GM18868 (cell line): Measurements from ENCODE around the gene PTPRU.
"Not testable (repeated sequence)": the region's sequence is repeated elsewhere in the genome, so short reads cannot be mapped to it uniquely, and the experiment has no call there.

Experiments used
- ATAC-seq: cut with Tn5 transposase; IDR thresholded peaks from one replicate; pipeline ENCODE4 v1.9.1; 2021; ENCODE audit warnings: mild to moderate bottlenecking, moderate library complexity; ENCODE audit not compliant: unreplicated experiment

PTPRU gene

DNA sequence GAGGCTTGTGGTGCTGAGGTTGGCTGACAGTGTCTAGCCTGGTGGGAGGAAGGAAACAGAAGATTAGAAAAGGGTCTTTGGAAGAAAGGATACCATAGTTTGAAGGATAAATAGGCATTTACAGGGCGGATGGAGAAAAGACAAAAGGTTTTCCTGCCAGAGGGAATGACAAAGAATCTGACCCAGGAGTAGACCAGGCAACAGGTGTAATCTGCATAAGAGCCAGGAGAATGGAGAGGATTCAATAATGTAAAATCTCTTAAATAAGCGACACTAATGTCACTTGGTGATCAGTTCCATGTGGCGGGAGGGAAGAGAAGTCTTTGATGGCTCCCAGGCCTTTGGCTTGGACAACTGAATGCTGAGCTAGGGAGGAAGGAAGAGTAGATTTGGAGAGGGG, 15.0 kb upstream of the PTPRU start:
- no peak for ATAC-seq

GRCh38 chr1:29222260-29222659, 14.1 kb upstream of the PTPRU start:
- not testable (repeated sequence) for ATAC-seq

DNA sequence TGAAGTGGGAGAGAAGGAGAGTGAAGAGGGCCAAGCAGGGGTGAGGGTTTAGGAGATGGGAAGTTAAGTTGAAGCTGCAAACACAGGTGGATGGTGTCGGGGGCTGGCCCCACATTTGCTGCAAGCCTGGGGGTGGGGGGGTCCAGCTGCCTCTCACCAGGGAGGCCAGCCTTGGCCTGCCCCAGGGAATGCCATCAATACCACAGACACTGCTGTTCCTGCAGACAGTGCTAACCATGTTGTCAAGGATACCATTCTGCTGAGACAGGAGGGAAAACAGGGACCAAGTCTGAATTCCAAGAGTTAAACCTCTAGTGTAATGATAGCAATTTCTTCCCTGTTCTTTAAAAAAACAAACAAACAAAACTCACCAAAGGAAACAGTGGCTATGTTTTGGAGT, 13.6 kb upstream of the PTPRU start:
- no peak for ATAC-seq

- ATAC-seq = no peak
These were observed 12.8 kb upstream of the PTPRU start for GRCh38 chr1:29223521-29223920.

DNA sequence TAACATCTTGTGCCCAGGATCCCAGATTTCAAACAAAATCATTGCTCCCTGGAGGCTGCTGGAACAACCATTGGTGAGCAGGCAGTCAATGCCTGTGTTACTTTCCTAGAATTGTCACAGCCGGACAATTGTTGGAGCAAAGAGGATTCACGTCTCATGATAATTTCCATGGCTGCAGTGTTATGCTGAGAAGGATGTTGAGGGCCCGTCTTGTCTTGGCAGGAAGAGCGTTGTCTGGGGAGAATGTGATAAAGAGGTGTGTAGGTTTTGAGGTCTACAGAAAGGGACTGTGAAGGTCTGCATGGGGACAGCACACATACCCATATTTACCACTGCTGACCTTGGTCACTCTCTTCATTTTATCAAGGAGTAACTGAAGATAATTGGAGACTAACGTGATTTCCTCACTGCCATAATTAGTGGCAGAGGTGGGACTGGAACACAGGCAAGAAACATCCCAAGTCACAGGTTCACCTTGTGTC, 11.9 kb upstream of the PTPRU start:
- ATAC-seq = no peak

DNA sequence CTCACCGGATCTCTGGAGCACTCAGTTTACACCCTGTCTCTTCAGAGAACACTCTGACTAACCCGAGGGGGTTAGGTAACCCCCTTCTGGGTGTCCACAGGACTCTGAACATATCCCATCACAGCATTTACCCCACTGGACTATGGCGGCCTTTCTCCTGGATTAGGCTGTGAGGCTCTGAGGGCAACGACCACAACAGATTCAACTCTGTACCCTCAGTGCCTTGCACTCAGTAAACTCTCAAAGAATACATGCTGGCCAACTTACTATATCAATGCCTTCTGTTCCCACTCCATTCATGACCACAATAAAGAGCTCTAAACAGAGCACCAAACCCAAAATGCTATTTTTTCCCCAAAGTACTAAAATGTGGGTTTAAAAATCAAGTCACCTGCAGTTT, 11.0 kb upstream of the PTPRU start:
- no peak for ATAC-seq

DNA sequence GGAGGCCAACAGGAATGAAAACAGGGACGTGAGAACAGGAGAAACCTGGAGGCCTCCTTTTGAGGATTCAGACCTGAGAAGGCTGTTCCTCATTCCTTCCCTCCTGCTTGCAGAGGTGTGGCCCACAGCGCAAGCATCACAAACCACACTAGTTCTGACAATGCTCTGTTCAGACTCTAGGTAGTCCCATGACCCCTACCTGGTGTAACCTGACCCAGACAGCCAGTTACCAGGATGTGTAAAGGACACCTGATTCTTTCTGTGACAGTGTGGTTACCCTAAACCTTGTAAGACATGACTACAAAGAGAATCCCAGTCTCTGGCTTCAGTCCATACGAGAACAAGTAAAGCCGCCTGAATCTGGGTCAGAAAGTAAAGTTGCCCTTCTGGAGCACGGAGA, 8.8 kb upstream of the PTPRU start:
- no peak for ATAC-seq

DNA sequence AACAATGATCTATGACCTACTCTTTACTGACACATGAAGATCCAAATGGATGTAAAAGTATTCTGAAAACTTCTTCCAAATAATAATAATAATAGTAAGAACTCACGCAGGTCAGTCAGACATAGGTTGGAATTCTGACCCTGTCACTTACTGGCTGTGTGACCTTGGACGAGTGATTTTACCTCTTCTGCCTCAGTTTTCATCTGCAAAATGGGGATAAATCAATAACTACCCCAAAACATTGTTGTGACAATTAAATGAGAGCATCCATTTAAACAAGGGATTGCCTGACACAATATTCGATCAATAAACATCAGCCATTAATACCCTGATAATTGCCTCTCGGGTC, 6.1 kb upstream of the PTPRU start:
- no peak for ATAC-seq

DNA sequence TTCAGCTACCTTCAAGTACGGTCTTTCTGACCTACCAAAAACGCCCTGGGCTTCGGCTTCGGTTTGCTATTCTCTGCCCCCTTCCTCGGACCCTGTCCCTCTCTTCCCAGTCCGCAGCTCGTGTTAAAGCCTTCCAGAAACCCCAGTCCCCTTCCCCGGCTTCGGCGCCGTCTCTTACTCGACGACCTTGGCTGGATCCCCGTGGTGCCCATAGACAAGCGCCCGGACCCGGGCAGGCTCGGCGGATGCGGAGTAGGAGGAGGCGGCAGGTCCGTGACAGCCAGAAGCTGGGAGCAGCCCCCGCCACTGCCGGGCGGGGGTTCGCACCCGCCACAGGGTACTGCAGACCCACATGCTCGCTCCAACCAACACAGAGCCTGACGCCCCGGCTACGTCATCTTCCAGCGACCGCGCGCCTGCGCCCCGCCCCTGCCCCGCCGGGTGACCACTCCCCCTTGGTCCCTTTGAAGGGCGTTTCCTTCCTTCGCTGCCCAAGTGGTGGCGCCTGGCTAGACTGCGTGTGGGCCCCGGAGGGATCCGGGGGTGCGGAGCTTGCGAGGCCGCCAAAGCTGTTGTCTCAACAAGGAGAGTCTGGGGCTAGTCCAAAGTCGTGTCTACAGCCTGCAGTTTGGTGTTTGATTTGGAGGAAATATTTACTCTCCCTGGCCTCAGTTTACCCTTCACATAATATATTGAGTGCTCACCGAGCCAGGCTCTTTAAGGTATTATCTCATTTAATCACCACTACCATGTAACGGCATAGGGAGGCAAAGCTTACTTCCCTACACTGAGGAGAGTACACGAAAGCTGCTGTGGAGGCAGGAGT, 5.6 kb upstream of the PTPRU start, which contains the start of gene MECR:
TSS of gene MECR (minus strand) at position 382 of the 826 bp plus-strand sequence. CDS start at position 354, 28 bp downstream.
- peak; percentile 93 for ATAC-seq

DNA sequence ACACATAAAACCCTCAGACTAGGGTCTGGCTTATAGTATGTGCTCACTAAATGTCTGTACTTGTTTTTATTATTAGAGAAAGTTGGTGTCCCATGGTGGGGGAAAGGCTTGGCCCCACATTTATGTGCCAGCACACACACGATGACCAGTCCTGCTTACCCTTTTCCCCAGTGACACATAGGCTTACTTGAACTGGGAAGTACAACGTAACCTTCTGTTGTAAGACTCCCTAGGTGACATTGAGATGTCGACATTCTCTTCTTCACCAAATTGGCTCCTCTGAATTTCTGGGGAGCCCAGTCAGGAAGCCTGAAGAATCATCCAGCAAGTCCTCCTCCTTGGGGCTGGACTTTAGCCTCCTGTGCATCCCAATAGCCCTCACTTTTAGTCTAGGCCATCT, 3.9 kb upstream of the PTPRU start:
- no peak for ATAC-seq

DNA sequence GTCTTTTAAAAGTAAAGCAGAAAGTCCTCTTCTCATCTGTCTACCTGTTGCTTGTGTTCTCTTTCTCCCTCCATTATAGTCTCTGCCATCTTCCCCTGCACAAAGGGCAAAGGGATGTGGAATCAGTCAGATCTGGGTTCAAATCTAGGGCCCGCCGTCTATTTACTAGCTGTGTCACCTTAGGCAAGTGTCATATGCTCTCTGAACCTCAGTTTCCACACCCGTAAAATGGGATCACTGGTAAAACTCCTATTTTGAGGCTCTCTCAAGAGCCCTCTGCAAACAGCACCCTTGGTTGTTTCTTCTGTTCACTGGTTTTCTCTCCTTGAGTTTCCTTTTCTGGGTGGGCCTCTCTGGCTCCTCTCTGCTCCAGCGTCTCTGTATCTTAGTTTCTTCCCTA, 2.6 kb upstream of the PTPRU start:
- ATAC-seq = no peak

DNA sequence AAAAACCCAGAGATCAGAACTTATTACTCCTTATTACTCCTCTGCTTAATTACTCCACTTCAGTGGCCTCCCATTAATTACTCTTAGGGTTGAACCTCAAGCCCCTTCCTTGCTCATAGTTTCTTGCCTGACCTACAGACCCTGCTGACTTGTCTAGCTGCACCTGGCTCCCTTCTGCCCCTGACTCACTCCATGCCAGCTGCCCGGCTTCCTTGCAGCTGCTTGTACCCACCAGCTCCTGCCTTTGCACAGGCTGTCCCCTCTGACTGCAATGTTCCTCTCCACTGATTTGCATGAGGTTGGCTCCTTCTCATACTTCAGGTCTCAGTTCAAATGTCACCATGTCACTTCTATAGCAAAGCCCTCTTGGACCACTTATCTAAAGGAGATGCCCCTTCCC, 1.9 kb upstream of the PTPRU start:
- ATAC-seq = no peak

GRCh38 chr1:29234881-29235280, 1.4 kb upstream of the PTPRU start:
- ATAC-seq = not testable (repeated sequence)

- no peak for ATAC-seq
These were observed 398 bp downstream of the PTPRU start for GRCh38 chr1:29236712-29237128.

GRCh38 chr1:29237129-29237821, 953 bp downstream of the PTPRU start:
- no peak for ATAC-seq

DNA sequence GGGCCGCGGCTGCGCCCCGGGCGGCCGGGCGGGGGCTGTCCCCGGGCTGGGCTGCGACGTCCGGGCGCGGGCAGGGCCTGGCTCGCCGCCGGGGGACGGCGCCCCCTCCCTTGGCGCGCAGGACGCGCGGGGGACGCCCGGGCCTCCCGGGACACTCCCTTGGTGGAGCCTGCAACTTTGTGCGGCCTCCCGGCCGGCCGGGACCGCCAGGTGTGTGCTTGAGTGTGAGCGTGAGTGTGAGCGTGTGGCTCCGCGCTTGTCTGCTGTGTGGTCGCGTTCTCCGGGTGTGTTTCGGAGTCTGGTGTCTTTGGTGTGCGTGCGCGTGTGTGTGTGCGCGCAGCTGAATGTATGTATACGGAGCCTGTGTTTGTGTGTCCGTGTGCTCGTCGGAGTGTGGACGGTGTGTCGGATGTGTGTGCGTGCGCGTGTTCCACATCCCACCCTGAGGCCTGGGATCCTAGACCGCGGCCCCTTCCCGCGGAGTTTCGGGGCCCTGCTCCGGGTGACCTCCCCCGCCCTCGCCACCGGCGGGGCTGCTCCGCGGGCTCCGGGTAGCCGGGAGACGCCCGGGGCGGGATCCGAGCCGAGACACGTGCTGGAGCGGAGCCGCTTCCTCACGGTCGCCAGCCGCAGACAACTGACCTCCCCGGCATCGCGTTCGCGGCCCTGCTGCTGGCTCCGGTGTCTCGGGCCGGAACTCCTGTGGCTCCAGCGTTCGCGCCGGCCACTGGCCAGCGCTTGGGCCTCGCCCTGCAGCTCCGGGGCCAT, 1.7 kb downstream of the PTPRU start:
- no peak for ATAC-seq

DNA sequence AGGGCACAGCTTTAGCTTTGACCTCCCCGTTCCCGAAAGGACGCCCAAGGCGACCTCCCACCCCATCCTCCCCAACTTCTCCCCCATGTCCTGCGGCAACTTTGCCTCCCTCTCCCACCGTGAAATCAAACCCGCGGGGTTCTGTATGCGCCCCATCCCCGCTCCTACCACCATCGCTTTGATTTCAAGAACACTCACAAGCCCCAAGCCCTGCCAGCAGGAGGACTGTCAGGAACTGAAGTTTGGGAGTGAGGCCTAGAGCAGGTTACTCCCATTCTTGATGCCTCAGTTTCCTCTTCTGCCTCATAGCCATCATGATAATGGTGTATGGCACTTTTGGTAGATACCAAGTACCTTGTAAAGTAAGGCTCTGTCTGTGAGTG, 2.3 kb downstream of the PTPRU start:
- ATAC-seq = no peak

- ATAC-seq = no peak
These were observed 2.8 kb downstream of the PTPRU start for GRCh38 chr1:29239142-29239541.

GRCh38 chr1:29240400-29240837, 4.1 kb downstream of the PTPRU start:
- ATAC-seq = no peak

- no peak for ATAC-seq
These were observed 4.7 kb downstream of the PTPRU start for GRCh38 chr1:29240986-29241385.
